Umbilical cord (tissue), 2 donors: Measurements from ENCODE around the gene GALNT5. TPM values are rescaled to one million over a fixed set of nuclear protein-coding genes. Genes with fewer than 3 reads are reported as not detected.
"Not testable (repeated sequence)": the region's sequence is repeated elsewhere in the genome, so short reads cannot be mapped to it uniquely, and the experiment has no call there.

Experiments
- DNase-seq: peaks from one replicate; pipeline ENCODE4 v3.0.0-alpha.2; 2015; ENCODE audit warnings: low spot score
- total RNA-seq: library from RNA; depleted of rRNA; stranded (reverse); fragments of >200 nt; gene quantifications from one replicate; pipeline ENCODE4 v1.2.3, GENCODE V29; 2014; ENCODE audit warnings: low replicate concordance; ENCODE audit not compliant: insufficient read depth

The GALNT5 gene
- total RNA-seq, 1 donor from 2014 or later, result 77.8 TPM

GRCh38 chr2:157327621-157328500, 70.4 kb downstream of the GALNT5 start:
- DNase-seq, result peak; percentile 51

- no peak for DNase-seq
These were observed 72.0 kb downstream of the GALNT5 start for GRCh38 chr2:157329524-157329923.

- no peak for DNase-seq
These were observed 76.0 kb downstream of the GALNT5 start for GRCh38 chr2:157333304-157334047.

GRCh38 chr2:157334335-157334734, 76.8 kb downstream of the GALNT5 start:
- DNase-seq, result no peak

GRCh38 chr2:157334797-157335196, 77.3 kb downstream of the GALNT5 start:
- DNase-seq, result no peak

GRCh38 chr2:157336137-157337010, 78.9 kb downstream of the GALNT5 start:
- DNase-seq, result peak; percentile 3

- no peak for DNase-seq
These were observed 80.5 kb downstream of the GALNT5 start for GRCh38 chr2:157337978-157338377.

- no peak for DNase-seq
These were observed 82.6 kb downstream of the GALNT5 start for GRCh38 chr2:157339965-157340655.

- DNase-seq, result not testable (repeated sequence)
These were observed 83.9 kb downstream of the GALNT5 start for GRCh38 chr2:157341381-157341780.

GRCh38 chr2:157345647-157346389, 88.3 kb downstream of the GALNT5 start:
- DNase-seq, result no peak

GRCh38 chr2:157348291-157348921, 90.9 kb downstream of the GALNT5 start:
- no peak for DNase-seq

GRCh38 chr2:157349949-157350515, 92.5 kb downstream of the GALNT5 start:
- DNase-seq, result no peak

GRCh38 chr2:157355618-157356017, 98.1 kb downstream of the GALNT5 start:
- DNase-seq, result no peak

- no peak for DNase-seq
These were observed 102.1 kb downstream of the GALNT5 start for GRCh38 chr2:157359628-157360027.

- DNase-seq, result no peak
These were observed 104.0 kb downstream of the GALNT5 start for GRCh38 chr2:157361526-157361925.

GRCh38 chr2:157362627-157363026, 105.1 kb downstream of the GALNT5 start:
- no peak for DNase-seq

GRCh38 chr2:157363612-157364101, 106.2 kb downstream of the GALNT5 start:
- DNase-seq, result peak; percentile 2
